H9 (cell line): ENCODE results near the gene SIPA1L3. TPM values are rescaled to one million over a fixed set of nuclear protein-coding genes. Genes with fewer than 3 reads are reported as not detected.

ENCODE experiments used
- DNase-seq: peaks from one replicate; pipeline ENCODE4 v3.0.0-alpha.2; 2017
- H2AFZ ChIP-seq: one replicate; pipeline ENCODE4 v1.6.1; 2013; ENCODE audit warnings: mild to moderate bottlenecking, low read length, control low read depth, moderate library complexity
- H2AK5ac ChIP-seq: 2 replicates; pipeline ENCODE4 v1.6.1; 2013; ENCODE audit warnings: low read length, control low read depth, mixed read lengths; ENCODE audit not compliant: insufficient read length
- H2BK120ac ChIP-seq: one replicate; pipeline ENCODE4 v1.6.1; 2013; ENCODE audit warnings: low read depth, mild to moderate bottlenecking, low read length, control low read depth, inconsistent platforms; ENCODE audit not compliant: poor library complexity, severe bottlenecking
- H2BK12ac ChIP-seq: 2 replicates; pipeline ENCODE4 v1.6.1; 2013; ENCODE audit warnings: low read length, control low read depth, mixed read lengths, low read depth; ENCODE audit not compliant: insufficient read length
- H2BK15ac ChIP-seq: 2 replicates; pipeline ENCODE4 v1.6.1; 2013; ENCODE audit warnings: low read depth, low read length, control low read depth
- H2BK20ac ChIP-seq: one replicate; pipeline ENCODE4 v1.6.1; 2013; ENCODE audit warnings: low read depth, mild to moderate bottlenecking, low read length, control low read depth, inconsistent platforms; ENCODE audit not compliant: poor library complexity, severe bottlenecking
- H2BK5ac ChIP-seq: 2 replicates; pipeline ENCODE4 v1.6.1; 2013; ENCODE audit warnings: low read length, control low read depth, mixed read lengths; ENCODE audit not compliant: insufficient read length
- H3K14ac ChIP-seq: 2 replicates; pipeline ENCODE4 v1.6.1; 2013; ENCODE audit warnings: low read length, control low read depth; ENCODE audit not compliant: insufficient read depth
- H3K18ac ChIP-seq: 2 replicates; pipeline ENCODE4 v1.6.1; 2013; ENCODE audit warnings: low read depth, mild to moderate bottlenecking, mixed read lengths, low read length, control low read depth; ENCODE audit not compliant: insufficient read length
- H3K23ac ChIP-seq: 2 replicates; pipeline ENCODE4 v1.6.1; 2013; ENCODE audit warnings: low read length, control low read depth, mixed read lengths, low read depth; ENCODE audit not compliant: insufficient read length
- H3K23me2 ChIP-seq: 2 replicates; pipeline ENCODE4 v1.6.1; 2013; ENCODE audit warnings: low read depth, mild to moderate bottlenecking, mixed read lengths, low read length, control low read depth; ENCODE audit not compliant: insufficient read length, poor library complexity, severe bottlenecking
- H3K27ac ChIP-seq: 2 replicates; pipeline ENCODE4 v1.5.1; 2013; ENCODE audit warnings: low read length, control low read depth, mixed read lengths, low read depth; ENCODE audit not compliant: insufficient read length
- H3K27me3 ChIP-seq: 2 replicates; pipeline ENCODE4 v1.6.1; 2013; ENCODE audit warnings: low read length, control low read depth, inconsistent platforms; ENCODE audit not compliant: insufficient read depth
- H3K4ac ChIP-seq: 2 replicates; pipeline ENCODE4 v1.6.1; 2013; ENCODE audit warnings: low read depth, mild to moderate bottlenecking, control low read depth, inconsistent platforms, low read length, moderate library complexity
- H3K4me1 ChIP-seq: 2 replicates; pipeline ENCODE4 v1.6.1; 2013; ENCODE audit warnings: low read length, control low read depth, inconsistent platforms; ENCODE audit not compliant: insufficient read depth
- H3K4me2 ChIP-seq: 2 replicates; pipeline ENCODE4 v1.6.1; 2013; ENCODE audit warnings: low read length, control low read depth, mixed read lengths; ENCODE audit not compliant: insufficient read length, insufficient read depth
- H3K56ac ChIP-seq: 2 replicates; pipeline ENCODE4 v1.6.1; 2013; ENCODE audit warnings: low read depth, mild to moderate bottlenecking, mixed read lengths, low read length, control low read depth; ENCODE audit not compliant: insufficient read length
- H3K79me1 ChIP-seq: 2 replicates; pipeline ENCODE4 v1.6.1; 2013; ENCODE audit warnings: low read depth, mild to moderate bottlenecking, moderate library complexity, low read length, control low read depth, inconsistent platforms; ENCODE audit not compliant: insufficient read depth, poor library complexity, severe bottlenecking
- H3K79me2 ChIP-seq: 2 replicates; pipeline ENCODE4 v1.6.1; 2013; ENCODE audit warnings: low read length, control low read depth, inconsistent platforms; ENCODE audit not compliant: insufficient read depth
- H3K9ac ChIP-seq: 2 replicates; pipeline ENCODE4 v1.6.1; 2013; ENCODE audit warnings: low read length, control low read depth, mixed read lengths; ENCODE audit not compliant: insufficient read length; ENCODE audit errors: extremely low read depth
- H3K9me3 ChIP-seq: one replicate; pipeline ENCODE4 v1.6.1; 2013; ENCODE audit warnings: low read depth, low read length, inconsistent platforms; ENCODE audit not compliant: control insufficient read depth
- H3T11ph ChIP-seq: one replicate; pipeline ENCODE4 v1.6.1; 2013; ENCODE audit warnings: mild to moderate bottlenecking, low read length, control low read depth, inconsistent platforms
- H4K20me1 ChIP-seq: one replicate; pipeline ENCODE4 v1.6.1; 2013; ENCODE audit not compliant: control insufficient read depth, insufficient read length, insufficient read depth
- H4K5ac ChIP-seq: 2 replicates; pipeline ENCODE4 v1.6.1; 2013; ENCODE audit warnings: low read depth, mild to moderate bottlenecking, mixed read lengths, low read length, control low read depth; ENCODE audit not compliant: insufficient read length
- H4K8ac ChIP-seq: replicated peaks from 2 replicates; pipeline ENCODE4 v1.6.1; 2013; ENCODE audit warnings: low read length, control low read depth, mixed read lengths, low read depth; ENCODE audit not compliant: insufficient read length
- H4K91ac ChIP-seq: 2 replicates; pipeline ENCODE4 v1.6.1; 2013; ENCODE audit warnings: low read depth, mild to moderate bottlenecking, moderate library complexity, mixed read lengths, low read length, control low read depth; ENCODE audit not compliant: insufficient read length
- H3K27ac Mint-ChIP-seq, 3 experiments: 2 replicates in 2 of 3; 3 replicates in 1 of 3; pipeline ENCODE4 v1.8.0; 2020 to 2021; ENCODE audit warnings: mixed read lengths in 3 of 3, mild to moderate bottlenecking in 1 of 3, moderate library complexity in 1 of 3
- H3K27me3 Mint-ChIP-seq: 2 replicates; pipeline ENCODE4 v1.8.0; 2021; ENCODE audit warnings: low read depth, mild to moderate bottlenecking, moderate library complexity, mixed read lengths
- H3K36me3 Mint-ChIP-seq, 3 experiments: 2 replicates in 2 of 3; 3 replicates in 1 of 3; pipeline ENCODE4 v1.8.0; 2020 to 2021; ENCODE audit warnings: low read depth in 3 of 3, mixed read lengths in 3 of 3; ENCODE audit not compliant: insufficient read depth in 1 of 3
- H3K4me1 Mint-ChIP-seq, 2 experiments: 2 replicates each; pipeline ENCODE4 v1.8.0; 2020; ENCODE audit warnings: mixed read lengths in 2 of 2
- H3K4me3 Mint-ChIP-seq, 2 experiments: 2 replicates in 1 of 2; 3 replicates in 1 of 2; pipeline ENCODE4 v1.8.0; 2020 to 2021; ENCODE audit warnings: mild to moderate bottlenecking in 2 of 2, mixed read lengths in 2 of 2, moderate library complexity in 1 of 2
- H3K9me3 Mint-ChIP-seq, 2 experiments: 2 replicates in 1 of 2; 3 replicates in 1 of 2; pipeline ENCODE4 v1.8.0; 2020; ENCODE audit warnings: mild to moderate bottlenecking in 2 of 2, mixed read lengths in 2 of 2, moderate library complexity in 1 of 2
- CTCF ChIP-seq: fragments of 200-600 bp; sonication (generic); conservative IDR thresholded peaks from 3 replicates; pipeline ENCODE4 v1.8.0; 2021; ENCODE audit warnings: antibody characterized with exemption, mild to moderate bottlenecking
- WGBS: extraction: QIAGEN DNeasy Blood & Tissue Kit; methylation state at CpG from one replicate; pipeline ENCODE4 v1.1.7; 2013; ENCODE audit warnings: missing lambda C conversion rate, low lambda C conversion rate, mixed read lengths; ENCODE audit not compliant: insufficient read length; ENCODE audit errors: extremely low coverage; 5-methylcytosine and 5-hydroxymethylcytosine counted together
- total RNA-seq: library from RNA; stranded (reverse); gene quantifications from 2 replicates; pipeline ENCODE4 v1.2.1, GENCODE V29; 2021

Gene SIPA1L3
- total RNA-seq, 1 experiment from 2014 or later: 40.1 TPM

- Mint-ChIP-seq H3K36me3 (peaks cover 10 to 21% (median 18%) of the 10 kb centered on the region in 3 experiments), H3K27ac (no peak overlapping the region; a peak in 1 of 7 replicates), H3K9me3 (no peaks in the 10 kb centered on the region; a peak in 1 of 5 replicates), H3K27me3 (peaks cover 9% of the 10 kb centered on the region), H3K4me1 (peaks cover 15 to 32% of the 10 kb centered on the region in 2 experiments), H3K4me3 (no peak overlapping the region; a peak in 1 of 5 replicates)
- 0 out of 2 replicates have a peak, but pooled peaks cover under 1% of the 10 kb centered on the region for H3K4me1 ChIP-seq
- no peaks in the 10 kb centered on the region for H3K79me1 ChIP-seq
- H3T11ph ChIP-seq: no peak overlapping the region
- no peak overlapping the region for H3K18ac ChIP-seq
- no peak for TF ChIP-seq CTCF
- no peak overlapping the region for H3K9ac ChIP-seq
- peaks cover 3% of the 10 kb centered on the region for H3K23me2 ChIP-seq
- DNase-seq: peak; percentile 65
- H3K4me2 ChIP-seq: no peak overlapping the region
- H2BK20ac ChIP-seq: no peak overlapping the region
- H3K27ac ChIP-seq: no peak overlapping the region
- H3K9me3 ChIP-seq: no peaks in the 10 kb centered on the region
- no peak overlapping the region for H4K5ac ChIP-seq
- H3K27me3 ChIP-seq: no peaks in the 10 kb centered on the region
- no peaks in the 10 kb centered on the region for H3K79me2 ChIP-seq
- H4K91ac ChIP-seq: no peak overlapping the region
- no peak overlapping the region for H3K14ac ChIP-seq
- H2BK5ac ChIP-seq: no peak overlapping the region
- no CpG with 5 or more reads among the region's 64 CpGs for WGBS
- H3K4ac ChIP-seq: no peak overlapping the region
- H2AK5ac ChIP-seq: no peak overlapping the region
- H2BK15ac ChIP-seq: no peak overlapping the region
- H4K8ac ChIP-seq: no peak overlapping the region
- H3K23ac ChIP-seq: no peak overlapping the region
- no peak overlapping the region for H2BK120ac ChIP-seq
- no peak overlapping the region for H2BK12ac ChIP-seq
- H4K20me1 ChIP-seq: no peaks in the 10 kb centered on the region
- H2AFZ ChIP-seq: no peak overlapping the region
- H3K56ac ChIP-seq: no peak overlapping the region
Observed at GRCh38 chr19:38221919-38222830, 315.2 kb downstream of the SIPA1L3 start.
